Ovary (tissue), 9 donors: ENCODE data around the gene HSD11B2. TPM values are rescaled to one million over a fixed set of nuclear protein-coding genes. Genes with fewer than 3 reads are reported as not detected.

Experiments used
- DNase-seq, 5 donors: peaks; one replicate each; pipeline ENCODE4 v3.0.0-alpha.2; 2019 to 2020
- H3K27ac ChIP-seq, 2 donors: fragments of 200-600 bp; one replicate each; pipeline versions ENCODE4 v1.5.1 to v1.8.0; 2019 to 2022
- H3K27me3 ChIP-seq: fragments of 200-600 bp; one replicate; pipeline ENCODE4 v1.8.0; 2022
- H3K36me3 ChIP-seq: fragments of 200-600 bp; sonication (generic); one replicate; pipeline ENCODE4 v1.5.1; 2019
- H3K4me1 ChIP-seq: one replicate; pipeline ENCODE4 v1.8.1; 2013; ENCODE audit warnings: mild to moderate bottlenecking, moderate library complexity; ENCODE audit not compliant: insufficient read depth
- H3K4me3 ChIP-seq: fragments of 200-600 bp; sonication (generic); one replicate; pipeline ENCODE4 v1.5.1; 2017
- H3K9me3 ChIP-seq, 2 donors: fragments of 200-600 bp in 1 of 2; sonication (generic) in 1 of 2; one replicate each; pipeline versions ENCODE4 v1.5.1 to v1.8.1; 2013 to 2019; ENCODE audit warnings: mild to moderate bottlenecking in 1 of 2, moderate library complexity in 1 of 2
- CTCF ChIP-seq, 3 donors: fragments of 450-650 bp in 2 of 3; fragments of 200-600 bp in 1 of 3; IDR thresholded peaks; one replicate each; pipeline versions ENCODE4 v1.5.1 to v1.8.0; 2016 to 2022; ENCODE audit warnings: antibody characterized with exemption in 3 of 3, mild to moderate bottlenecking in 1 of 3
- EP300 ChIP-seq: sonication (generic); formaldehyde crosslinking; IDR thresholded peaks from one replicate; pipeline ENCODE4 v1.6.1; 2017; ENCODE audit warnings: antibody characterized with exemption
- POLR2A ChIP-seq: fragments of 450-650 bp; IDR thresholded peaks from one replicate; pipeline ENCODE4 v1.6.1; 2017; ENCODE audit warnings: antibody characterized with exemption, mild to moderate bottlenecking, moderate library complexity
- WGBS, 3 donors: extraction: QIAGEN DNeasy Blood & Tissue Kit in 1 of 3; methylation state at CpG; one replicate each; pipeline versions ENCODE4 v1.1.5 to v1.1.7; 2013 to 2017; 5-methylcytosine and 5-hydroxymethylcytosine counted together
- intact Hi-C, 4 donors: fragments of 100-400 bp; cut with DNase I; formaldehyde crosslinking; loops; one replicate each; pipeline versions ENCODE4 v1.11.0 to v1.15.1; 2022 to 2023
- polyA plus RNA-seq, 2 donors: library from polyadenylated mRNA; stranded (reverse); fragments of 200-250 nt in 1 of 2; fragments of 350-450 nt in 1 of 2; fragmentation: Illumina TruSeq in 1 of 2; extraction: RNeasy Lipid Tissue Mini Kit (QIAGEN cat#74804) in 1 of 2; gene quantifications; one replicate each; pipeline ENCODE4 v1.2.3, GENCODE V29; 2013 to 2014
- small RNA-seq: library from RNA; depleted of rRNA; stranded (forward); fragments of <200 nt; gene quantifications from one replicate; pipeline ENCODE3, GENCODE V24; 2016
- total RNA-seq, 7 donors: library from RNA; depleted of rRNA in 2 of 7; stranded (reverse); fragments of >200 nt in 2 of 7; fragmentation: NEBNext Ultra II Directional in 3 of 7; extraction: Animal tissue kit (Norgen Biotek cat#: 25700) in 3 of 7; gene quantifications; one replicate each; pipeline versions ENCODE4 v1.1.0 to v1.2.4, GENCODE V29; 2016 to 2023
- donor health status: DM: no; HTN: no; CAD: no; lungs with moderate emphysema.
- donor health status: DM: no; HTN: no; CAD: no.
- donor health status: Bipolar disorder and iron deficiency.
- donor health status: DM: yes; HTN: yes; CAD: no.
- donor health status: DM: no; HTN: no; CAD: no.
- donor health status: DM: yes; HTN: yes; CAD: no.

HSD11B2 gene
- total and polyA plus RNA-seq, 9 donors = 1.3 to 26.3 (median 15.7) TPM

DNA sequence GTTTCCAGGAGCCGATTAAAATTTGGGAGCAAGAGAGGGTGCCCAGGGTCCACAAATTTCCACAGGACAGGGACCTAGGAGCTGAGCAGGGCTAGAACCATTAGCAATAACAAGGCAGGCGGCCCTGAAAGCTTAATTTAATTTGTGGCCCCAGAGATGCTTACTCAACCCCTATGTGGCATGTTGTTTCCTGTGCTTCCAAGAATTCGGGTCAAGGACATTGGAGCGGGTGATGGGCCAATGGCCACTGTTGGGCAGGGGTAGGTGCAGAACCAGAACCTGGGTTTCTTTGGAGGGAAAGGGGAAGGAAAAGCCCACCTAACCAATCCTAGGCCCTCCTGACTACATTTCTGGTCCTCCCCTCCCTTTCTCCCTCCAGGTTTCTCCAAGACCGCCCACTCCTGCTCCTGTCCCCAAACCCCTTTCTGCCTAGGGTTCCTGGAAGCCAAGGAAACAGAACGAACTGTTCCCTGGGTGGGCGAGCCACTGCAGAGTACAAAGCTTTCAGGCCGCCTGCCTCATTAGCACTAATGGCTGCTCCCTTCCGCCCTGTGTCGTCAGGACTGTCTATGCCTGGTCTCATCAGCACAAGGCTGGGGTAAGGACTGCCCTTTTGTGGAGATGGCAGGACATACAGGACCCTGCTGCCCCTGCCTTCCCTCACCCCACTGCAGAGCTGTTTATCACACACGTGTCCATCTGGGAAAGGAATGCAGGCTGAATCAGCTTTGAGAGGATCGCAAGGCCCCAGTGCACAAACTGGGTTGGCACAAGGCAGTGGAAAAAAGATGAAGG lies 53.0 kb downstream of the HSD11B2 start:
- Histone ChIP-seq H3K36me3 (no peaks in the 10 kb centered on the region), H3K9me3 (no peaks in the 10 kb centered on the region), H3K27ac (peak overlapping the region in 1 of 2 donors; percentile 2), H3K4me1 (peaks cover 18% of the 10 kb centered on the region), H3K4me3 (no peak overlapping the region), H3K27me3 (no peaks in the 10 kb centered on the region)
- TF ChIP-seq CTCF (IDR thresholded peaks at IDR 0.05) (no peak), POLR2A (no peak), EP300 (no peak)
- DNase-seq = peak in 3 of 5 donors; percentile 26 to 60 (median 47)
- intact Hi-C loops = loop anchor here in 2 of 4 donors (5.0 kb wide), 2 partner anchors 33 to 78 kb away; partner anchors contain the start of gene CTCF (in 1 of the 2)
- 70 to 75% (median 73%) methylated on average over 12 of the region's 12 CpGs for WGBS, 3 donors

DNA sequence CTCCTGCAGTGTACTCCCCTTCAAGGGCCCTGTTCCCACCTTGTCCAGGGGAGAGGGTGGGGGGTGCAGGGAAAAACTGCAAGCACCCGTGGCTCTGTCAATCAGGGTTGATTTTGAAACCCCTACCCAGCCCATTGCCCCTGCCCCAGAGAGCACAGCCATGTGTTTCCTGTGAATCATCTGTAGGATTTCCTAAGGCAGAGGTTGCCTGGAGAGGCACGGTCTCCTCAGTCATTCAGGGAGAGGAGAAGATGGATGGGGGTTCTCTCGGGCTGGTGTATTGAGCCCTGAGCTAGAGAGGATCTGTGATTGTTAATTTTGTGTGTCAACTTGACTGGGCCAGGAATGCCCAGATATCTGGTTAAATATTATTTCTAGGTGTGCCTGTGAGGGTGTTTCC lies 55.9 kb downstream of the HSD11B2 start:
- H3K27ac ChIP-seq = peak overlapping the region in 1 of 2 donors; percentile 4

More for the DNA sequence above, 55.9 kb downstream of the HSD11B2 start:
- no peak overlapping the region for H3K4me3 ChIP-seq
- TF ChIP-seq CTCF (IDR thresholded peaks at IDR 0.05) = no peak
- TF ChIP-seq POLR2A = no peak
- TF ChIP-seq EP300 = no peak
- no peaks in the 10 kb centered on the region for H3K27me3 ChIP-seq
- WGBS, 3 donors = 76 to 83% (median 83%) methylated on average over 3 of the region's 3 CpGs
- no peaks in the 10 kb centered on the region for H3K36me3 ChIP-seq
- H3K4me1 ChIP-seq = peaks cover 18% of the 10 kb centered on the region
- H3K9me3 ChIP-seq = no peaks in the 10 kb centered on the region
- intact Hi-C loops = no loop called here
- DNase-seq = no peak

Small RNA genes within 50 kb of the gene (small RNA-seq; reads per million reads assigned to genes)
- not detected for gene RNU1-123P

Other genes with a start within 250 kb of the HSD11B2 start
- 10 to 100 TPM; 16.8 to 96.4 (median 65.7) TPM for gene MATCAP1, start 247.2 kb upstream of the HSD11B2 start, total RNA-seq
- 10 to 100 TPM; 15.4 to 38.4 TPM for gene MATCAP1, start 247.2 kb upstream of the HSD11B2 start, polyA plus RNA-seq
- gene EXOC3L1, start 241.0 kb upstream of the HSD11B2 start, total RNA-seq = 10 to 100 TPM in 4 of 7 donors, 1 to 10 TPM in 3; 6.1 to 33.0 (median 16.4) TPM
- 10 to 100 TPM in 1 of 2 donors, under 1 TPM in 1; 0.32 to 12.2 TPM for gene EXOC3L1, start 241.0 kb upstream of the HSD11B2 start, polyA plus RNA-seq
- 10 to 100 TPM; 36.0 to 75.7 (median 52.9) TPM for gene E2F4, start 239.0 kb upstream of the HSD11B2 start, total RNA-seq
- gene E2F4, start 239.0 kb upstream of the HSD11B2 start, polyA plus RNA-seq = 10 to 100 TPM; 17.6 to 36.2 TPM
- 10 to 100 TPM in 1 of 7 donors, 1 to 10 TPM in 6; 1.1 to 14.8 (median 2.8) TPM for gene ELMO3, start 232.0 kb upstream of the HSD11B2 start, total RNA-seq
- gene ELMO3, start 232.0 kb upstream of the HSD11B2 start, polyA plus RNA-seq = 1 to 10 TPM in 1 of 2 donors, not detected in 1; 1.2 TPM
- gene TMEM208, start 204.0 kb upstream of the HSD11B2 start, total RNA-seq = 10 to 100 TPM; 23.8 to 39.2 (median 32.1) TPM
- gene TMEM208, start 204.0 kb upstream of the HSD11B2 start, polyA plus RNA-seq = 10 to 100 TPM; 26.3 to 52.0 TPM
- 10 to 100 TPM; 17.2 to 84.2 (median 41.8) TPM for gene FHOD1, start 183.6 kb upstream of the HSD11B2 start, total RNA-seq
- 10 to 100 TPM; 16.0 to 26.2 TPM for gene FHOD1, start 183.6 kb upstream of the HSD11B2 start, polyA plus RNA-seq
- 1 to 10 TPM in 5 of 7 donors, under 1 TPM in 2; 0.36 to 3.1 (median 1.3) TPM for gene SLC9A5, start 182.1 kb upstream of the HSD11B2 start, total RNA-seq
- 1 to 10 TPM in 1 of 2 donors, under 1 TPM in 1; 0.53 to 1.1 TPM for gene SLC9A5, start 182.1 kb upstream of the HSD11B2 start, polyA plus RNA-seq
- gene PLEKHG4, start 151.6 kb upstream of the HSD11B2 start, total RNA-seq = 10 to 100 TPM; 12.4 to 37.9 (median 27.6) TPM
- gene PLEKHG4, start 151.6 kb upstream of the HSD11B2 start, polyA plus RNA-seq = 10 to 100 TPM in 1 of 2 donors, 1 to 10 TPM in 1; 5.1 to 38.6 TPM
- gene KCTD19, start 104.4 kb upstream of the HSD11B2 start, total RNA-seq = under 1 TPM in 3 of 7 donors, not detected in 4; 0.05 to 0.32 (median 0.12) TPM
- under 1 TPM; 0.07 to 0.70 TPM for gene KCTD19, start 104.4 kb upstream of the HSD11B2 start, polyA plus RNA-seq
- 1 to 10 TPM in 4 of 7 donors, under 1 TPM in 2, not detected in 1; 0.58 to 2.6 (median 1.2) TPM for gene LRRC36, start 104.3 kb upstream of the HSD11B2 start, total RNA-seq
- gene LRRC36, start 104.3 kb upstream of the HSD11B2 start, polyA plus RNA-seq = under 1 TPM; 0.59 to 0.80 TPM
- gene TPPP3, start 37.6 kb upstream of the HSD11B2 start, total RNA-seq = 100 to 1,000 TPM in 1 of 7 donors, 10 to 100 TPM in 4, 1 to 10 TPM in 2; 2.2 to 269 (median 10.9) TPM
- gene TPPP3, start 37.6 kb upstream of the HSD11B2 start, polyA plus RNA-seq = 10 to 100 TPM; 15.2 to 15.6 TPM
- 10 to 100 TPM; 17.3 to 45.5 (median 24.8) TPM for gene ZDHHC1, start 14.6 kb upstream of the HSD11B2 start, total RNA-seq
- 10 to 100 TPM in 1 of 2 donors, 1 to 10 TPM in 1; 1.4 to 15.7 TPM for gene ZDHHC1, start 14.6 kb upstream of the HSD11B2 start, polyA plus RNA-seq
- 100 to 1,000 TPM in 1 of 7 donors, 10 to 100 TPM in 6; 35.8 to 113 (median 63.0) TPM for gene ATP6V0D1, start 50.0 kb downstream of the HSD11B2 start, total RNA-seq
- 10 to 100 TPM; 32.5 to 66.0 TPM for gene ATP6V0D1, start 50.0 kb downstream of the HSD11B2 start, polyA plus RNA-seq
- gene AGRP, start 52.4 kb downstream of the HSD11B2 start, total RNA-seq = under 1 TPM in 2 of 7 donors, not detected in 5; 0.48 to 0.55 TPM
- under 1 TPM in 1 of 2 donors, not detected in 1; 0.11 TPM for gene AGRP, start 52.4 kb downstream of the HSD11B2 start, polyA plus RNA-seq
- 10 to 100 TPM; 22.3 to 96.3 (median 85.6) TPM for gene RIPOR1, start 97.7 kb downstream of the HSD11B2 start, total RNA-seq
- 10 to 100 TPM; 31.9 to 38.7 TPM for gene RIPOR1, start 97.7 kb downstream of the HSD11B2 start, polyA plus RNA-seq
- gene CTCF, start 131.4 kb downstream of the HSD11B2 start, total RNA-seq = 10 to 100 TPM; 21.0 to 47.6 (median 42.2) TPM
- 10 to 100 TPM; 26.8 to 48.4 TPM for gene CTCF, start 131.4 kb downstream of the HSD11B2 start, polyA plus RNA-seq
- 1 to 10 TPM in 2 of 7 donors, under 1 TPM in 4, not detected in 1; 0.23 to 1.5 (median 0.61) TPM for gene CARMIL2, start 214.0 kb downstream of the HSD11B2 start, total RNA-seq
- under 1 TPM; 0.10 to 0.51 TPM for gene CARMIL2, start 214.0 kb downstream of the HSD11B2 start, polyA plus RNA-seq
- 10 to 100 TPM; 22.5 to 40.8 (median 29.4) TPM for gene ACD, start 229.1 kb downstream of the HSD11B2 start, total RNA-seq
- 10 to 100 TPM in 1 of 2 donors, 1 to 10 TPM in 1; 5.3 to 35.8 TPM for gene ACD, start 229.1 kb downstream of the HSD11B2 start, polyA plus RNA-seq
- gene PARD6A, start 229.8 kb downstream of the HSD11B2 start, total RNA-seq = 10 to 100 TPM in 1 of 7 donors, 1 to 10 TPM in 6; 2.7 to 12.9 (median 5.1) TPM
- 1 to 10 TPM in 1 of 2 donors, under 1 TPM in 1; 0.53 to 3.0 TPM for gene PARD6A, start 229.8 kb downstream of the HSD11B2 start, polyA plus RNA-seq
- gene ENKD1, start 235.6 kb downstream of the HSD11B2 start, total RNA-seq = 10 to 100 TPM; 17.3 to 45.6 (median 21.7) TPM
- 10 to 100 TPM in 1 of 2 donors, 1 to 10 TPM in 1; 8.0 to 29.8 TPM for gene ENKD1, start 235.6 kb downstream of the HSD11B2 start, polyA plus RNA-seq
- 1 to 10 TPM; 2.2 to 8.2 (median 4.6) TPM for gene C16orf86, start 235.7 kb downstream of the HSD11B2 start, total RNA-seq
- 1 to 10 TPM in 1 of 2 donors, under 1 TPM in 1; 0.13 to 6.8 TPM for gene C16orf86, start 235.7 kb downstream of the HSD11B2 start, polyA plus RNA-seq